Mucosa of rectum (tissue), 2 donors: Measurements from ENCODE around the gene PGS1.

Experiments
- H3K27ac ChIP-seq, 2 donors: one replicate each; pipeline ENCODE4 v1.7.0; 2013; ENCODE audit warnings: inconsistent platforms in 2 of 2, low read depth in 2 of 2, low read length in 2 of 2
- H3K27me3 ChIP-seq, 2 donors: one replicate each; pipeline ENCODE4 v1.7.0; 2013; ENCODE audit warnings: low read length in 2 of 2; ENCODE audit not compliant: control insufficient read depth in 2 of 2, insufficient read depth in 2 of 2
- H3K36me3 ChIP-seq, 2 donors: one replicate each; pipeline ENCODE4 v1.7.0; 2013; ENCODE audit warnings: low read length in 2 of 2; ENCODE audit not compliant: control insufficient read depth in 2 of 2, insufficient read depth in 2 of 2
- H3K4me1 ChIP-seq, 2 donors: one replicate each; pipeline ENCODE4 v1.7.0; 2013; ENCODE audit warnings: low read length in 2 of 2, mild to moderate bottlenecking in 1 of 2; ENCODE audit not compliant: control insufficient read depth in 2 of 2, insufficient read depth in 2 of 2
- H3K4me3 ChIP-seq, 2 donors: one replicate each; pipeline ENCODE4 v1.7.0; 2013; ENCODE audit warnings: low read length in 2 of 2
- H3K9ac ChIP-seq, 2 donors: one replicate each; pipeline ENCODE4 v1.7.0; 2013; ENCODE audit warnings: low read length in 2 of 2, low read depth in 1 of 2, mild to moderate bottlenecking in 1 of 2
- H3K9me3 ChIP-seq, 2 donors: one replicate each; pipeline ENCODE4 v1.7.0; 2013; ENCODE audit warnings: low read length in 2 of 2; ENCODE audit not compliant: control insufficient read depth in 2 of 2
- donor health status: healthy.
- donor health status: Normal muscosa, but diverticular disease.

Gene PGS1

DNA sequence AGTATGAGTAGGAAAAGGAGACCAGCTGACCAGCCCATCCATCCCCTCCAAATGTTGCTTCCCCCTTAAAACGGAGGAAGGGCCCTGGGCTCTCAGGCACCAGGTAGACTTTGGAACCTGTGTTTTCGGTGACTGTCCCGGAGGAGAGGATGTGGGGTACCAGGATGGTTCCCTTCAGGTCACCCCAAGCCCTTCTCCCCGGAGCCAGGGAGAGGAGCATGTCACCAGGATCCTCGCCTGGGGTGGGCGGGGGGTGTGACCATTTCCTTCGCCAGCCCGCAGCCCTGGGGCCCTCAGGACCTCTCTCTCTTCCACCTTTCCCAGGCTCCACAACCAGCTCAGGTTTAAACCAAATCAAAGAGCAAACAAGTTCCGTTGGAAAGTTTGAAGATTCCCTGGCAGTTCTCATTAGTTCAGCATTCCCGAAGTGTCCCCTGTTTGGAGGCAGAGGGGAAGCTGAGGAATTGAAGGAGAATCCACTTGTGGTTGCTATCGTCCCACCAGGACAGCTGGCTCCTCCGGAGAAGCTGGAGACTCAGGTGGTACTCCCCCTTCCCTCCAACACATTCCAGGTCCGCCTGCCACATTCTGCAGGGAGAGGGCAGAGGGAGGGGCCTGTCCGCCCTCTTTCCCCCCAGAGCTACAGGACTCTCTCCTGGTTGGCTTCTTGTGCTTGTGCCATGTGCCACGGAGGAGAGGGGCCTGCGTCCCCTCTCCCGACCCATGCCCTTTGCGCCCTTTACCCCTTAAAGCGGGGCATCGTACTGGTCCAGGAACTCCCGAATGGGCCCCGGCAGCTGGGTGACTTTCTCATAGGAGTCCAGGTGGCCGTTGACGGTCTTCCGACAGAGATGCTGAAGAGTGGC, 20.5 kb upstream of the PGS1 start:
- no peaks in the 10 kb centered on the region for H3K9me3 ChIP-seq
- no peak overlapping the region for H3K27ac ChIP-seq
- H3K36me3 ChIP-seq, result peaks cover 3% of the 10 kb centered on the region in 2 donors
- H3K4me3 ChIP-seq, result peak overlapping the region; percentile 73 to 77
- H3K27me3 ChIP-seq, result no peaks in the 10 kb centered on the region
- H3K4me1 ChIP-seq, result peaks cover 22 to 26% of the 10 kb centered on the region in 2 donors
- H3K9ac ChIP-seq, result peak overlapping the region in 1 of 2 donors; percentile 18

DNA sequence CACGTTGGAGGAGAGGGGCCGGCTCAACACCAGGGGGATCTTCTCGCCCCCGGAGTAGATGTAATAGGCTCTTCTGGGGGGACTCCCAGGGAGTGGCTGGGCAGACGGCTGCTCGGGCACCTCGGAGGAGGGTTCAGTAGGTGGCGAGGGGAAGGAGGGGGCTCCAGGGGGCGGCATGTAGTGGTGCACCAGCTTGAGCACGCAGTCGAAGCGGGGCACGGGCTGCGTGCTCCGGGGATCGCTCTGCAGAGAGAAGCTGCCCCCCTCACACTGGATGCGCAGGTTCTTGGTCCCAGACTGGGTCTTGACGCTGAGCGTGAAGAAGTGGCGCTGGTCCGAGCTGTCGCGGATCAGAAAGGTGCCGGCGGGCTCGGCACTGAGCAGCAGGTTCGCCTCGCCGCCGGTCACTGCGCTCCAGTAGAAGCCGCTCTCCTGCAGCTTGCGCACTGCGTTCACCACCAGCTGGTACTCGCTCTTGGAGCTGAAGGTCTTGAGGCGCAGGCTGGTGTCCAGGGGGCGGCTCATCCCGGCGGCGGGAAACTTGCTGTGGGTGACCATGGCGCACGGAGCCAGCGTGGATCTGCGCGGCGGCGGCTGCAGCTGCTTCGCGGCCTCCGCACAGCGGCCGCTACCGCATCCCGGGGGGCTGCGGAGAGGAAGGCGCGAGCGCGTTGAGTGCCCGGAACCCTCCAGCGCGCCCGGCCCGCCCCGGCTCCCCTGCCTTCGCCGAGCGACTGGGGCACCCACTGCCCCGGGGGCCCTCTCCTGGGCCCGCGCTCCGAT, 19.7 kb upstream of the PGS1 start:
- Histone ChIP-seq H3K9ac (peak overlapping the region; percentile 75 to 86), H3K36me3 (peaks cover 3% of the 10 kb centered on the region in 2 donors), H3K9me3 (no peaks in the 10 kb centered on the region), H3K4me3 (peak overlapping the region; percentile 73 to 77), H3K4me1 (peaks cover 17 to 18% of the 10 kb centered on the region in 2 donors), H3K27ac (peak overlapping the region; percentile 82 to 84), H3K27me3 (no peaks in the 10 kb centered on the region)

DNA sequence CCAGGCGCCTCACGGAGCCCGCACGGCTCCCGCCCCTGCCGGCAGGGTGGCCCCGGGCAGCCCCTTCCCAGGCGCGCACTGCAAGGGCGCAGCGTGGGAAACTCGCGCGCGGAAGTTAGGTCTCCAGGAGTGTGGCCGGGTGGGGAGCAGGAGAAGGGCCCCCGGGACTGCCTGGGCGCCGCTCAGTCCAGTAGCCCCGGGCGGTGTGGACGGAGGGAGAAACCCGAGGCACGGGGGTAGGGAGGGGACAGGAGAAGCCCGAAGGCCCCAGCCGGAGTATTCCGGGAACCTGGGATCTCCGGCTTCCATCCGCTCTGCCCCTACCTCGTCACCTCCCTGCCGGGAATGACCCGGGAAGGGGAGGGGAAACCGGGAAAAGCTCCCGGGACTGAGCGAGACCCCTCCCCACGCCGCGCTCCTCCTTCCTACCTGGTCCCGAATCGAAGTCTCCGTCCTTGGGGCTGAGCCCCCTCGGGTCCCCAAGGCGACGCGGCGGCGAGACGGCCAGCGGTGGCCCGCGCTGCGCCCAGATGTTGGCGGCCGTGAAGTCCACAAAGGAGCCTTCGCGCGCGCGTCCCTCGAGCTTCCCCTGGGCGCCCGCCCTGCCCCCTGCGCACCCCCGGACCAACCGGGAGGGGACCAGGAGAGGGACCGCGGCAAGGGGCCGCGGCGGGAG, 19.0 kb upstream of the PGS1 start:
- Histone ChIP-seq H3K9ac (peak overlapping the region; percentile 75 to 86), H3K9me3 (no peaks in the 10 kb centered on the region), H3K36me3 (peaks cover 3% of the 10 kb centered on the region in 2 donors), H3K4me1 (peaks cover 14 to 16% of the 10 kb centered on the region in 2 donors), H3K4me3 (peak overlapping the region; percentile 73 to 77), H3K27me3 (no peaks in the 10 kb centered on the region), H3K27ac (peak overlapping the region; percentile 82 to 84)

DNA sequence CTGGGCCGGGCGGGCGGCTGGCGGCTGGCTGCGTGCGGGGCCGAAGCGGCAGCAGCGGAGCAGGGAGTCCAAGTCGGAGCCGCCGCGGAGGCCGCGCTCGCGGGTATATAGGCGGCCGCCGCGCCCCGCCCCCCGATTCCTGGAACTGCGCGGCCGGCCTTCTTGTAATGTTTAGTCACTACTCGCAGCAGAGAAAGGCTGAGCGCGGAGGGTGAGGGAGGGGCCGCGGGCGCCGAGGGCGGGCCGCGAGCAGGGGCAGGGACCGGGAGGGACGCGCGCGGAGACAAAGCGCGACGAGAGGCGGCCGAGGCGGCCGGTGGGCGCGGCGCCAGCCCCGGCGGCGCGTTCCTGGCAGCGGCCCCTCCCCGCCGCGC, 18.5 kb upstream of the PGS1 start, which contains the start of gene SOCS3:
SOCS3 (minus strand) TSS at position 81 of the 374 bp plus-strand sequence. CDS start 982 bp downstream, outside the sequence.
- peaks cover 0 to under 1% of the 10 kb centered on the region in 2 donors for H3K27me3 ChIP-seq
- peaks cover 3% of the 10 kb centered on the region in 2 donors for H3K36me3 ChIP-seq
- peak within 1 kb of the TSS; percentile 75 to 86 for H3K9ac ChIP-seq
- H3K4me1 ChIP-seq, result peaks cover 14 to 16% of the 10 kb centered on the region in 2 donors
- peak within 1 kb of the TSS; percentile 82 to 84 for H3K27ac ChIP-seq
- H3K4me3 ChIP-seq, result peak within 1 kb of the TSS; percentile 74 to 77
- no peaks in the 10 kb centered on the region for H3K9me3 ChIP-seq

DNA sequence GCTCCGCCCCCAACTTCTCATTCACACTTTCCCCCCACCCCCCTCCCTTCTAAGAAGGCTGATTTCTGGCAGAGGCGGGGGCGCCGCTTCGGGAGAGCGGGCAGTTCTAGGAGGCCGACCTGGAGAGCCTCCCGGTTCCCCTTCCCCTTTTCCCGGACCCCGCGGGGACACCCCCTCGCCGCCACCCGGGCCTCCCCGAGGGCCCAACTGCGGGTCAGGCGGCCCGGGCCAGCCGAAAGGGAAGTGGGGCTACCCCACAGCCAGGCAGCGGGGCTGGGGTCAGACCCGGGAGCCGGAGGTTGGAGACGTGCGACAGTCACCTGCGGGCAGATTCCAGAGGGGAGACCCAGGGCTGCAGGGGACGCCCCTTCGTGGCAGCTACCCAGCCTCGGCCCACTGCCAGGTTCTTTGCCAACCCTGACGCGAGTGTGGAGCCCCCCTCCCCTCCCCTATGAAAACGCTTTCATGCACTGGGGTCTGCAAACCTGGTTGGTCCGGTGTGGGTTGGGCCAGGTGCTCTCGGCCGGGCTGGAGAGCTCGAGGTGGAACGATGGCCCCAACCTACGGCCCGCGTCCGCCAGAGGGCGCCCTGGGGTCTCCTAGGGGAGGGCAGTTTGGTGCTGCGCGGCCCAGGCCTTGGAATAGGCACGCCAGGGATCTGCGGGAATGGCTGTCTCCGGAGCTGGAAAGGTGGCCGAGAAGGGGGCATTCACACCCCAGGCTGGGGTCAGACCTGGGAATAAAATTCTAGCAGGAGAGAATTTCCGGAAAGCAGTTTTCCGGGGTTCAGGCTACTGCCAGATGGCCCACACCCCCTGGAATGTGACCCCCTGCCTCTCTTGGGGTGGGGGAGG, 17.9 kb upstream of the PGS1 start:
- Histone ChIP-seq H3K9ac (peak overlapping the region; percentile 60 to 66), H3K4me1 (peaks cover 14 to 16% of the 10 kb centered on the region in 2 donors), H3K9me3 (no peaks in the 10 kb centered on the region), H3K4me3 (peak overlapping the region; percentile 60 to 74), H3K36me3 (peaks cover 3% of the 10 kb centered on the region in 2 donors), H3K27me3 (peaks cover 0 to 2% of the 10 kb centered on the region in 2 donors), H3K27ac (peak overlapping the region; percentile 79 to 84)

DNA sequence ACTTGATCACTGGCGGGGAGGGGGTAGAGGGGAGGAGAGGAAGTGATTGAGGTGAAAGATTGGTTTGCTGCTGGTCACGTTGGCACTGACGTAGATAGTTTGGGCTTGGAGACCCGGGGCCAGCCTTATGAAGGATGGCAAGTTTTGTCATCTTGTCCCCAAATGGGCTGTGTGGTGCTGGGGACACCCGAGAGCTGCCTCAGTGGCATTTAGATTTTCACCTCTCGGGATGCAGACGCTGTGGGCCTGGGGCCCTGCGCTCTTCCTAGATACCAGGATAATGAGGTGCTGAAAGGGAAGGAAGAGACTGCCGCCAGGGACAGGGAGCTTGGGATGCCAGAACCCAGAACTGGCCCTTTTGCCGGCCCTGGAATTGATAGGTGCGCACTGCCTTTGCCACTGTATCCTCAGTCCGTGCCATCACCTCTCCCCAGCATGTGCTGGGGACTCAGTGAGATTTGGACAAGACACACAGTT, 17.2 kb upstream of the PGS1 start:
- peaks cover 12 to 16% of the 10 kb centered on the region in 2 donors for H3K4me1 ChIP-seq
- peak overlapping the region in 1 of 2 donors; percentile 84 for H3K27ac ChIP-seq
- H3K9me3 ChIP-seq, result no peaks in the 10 kb centered on the region

DNA sequence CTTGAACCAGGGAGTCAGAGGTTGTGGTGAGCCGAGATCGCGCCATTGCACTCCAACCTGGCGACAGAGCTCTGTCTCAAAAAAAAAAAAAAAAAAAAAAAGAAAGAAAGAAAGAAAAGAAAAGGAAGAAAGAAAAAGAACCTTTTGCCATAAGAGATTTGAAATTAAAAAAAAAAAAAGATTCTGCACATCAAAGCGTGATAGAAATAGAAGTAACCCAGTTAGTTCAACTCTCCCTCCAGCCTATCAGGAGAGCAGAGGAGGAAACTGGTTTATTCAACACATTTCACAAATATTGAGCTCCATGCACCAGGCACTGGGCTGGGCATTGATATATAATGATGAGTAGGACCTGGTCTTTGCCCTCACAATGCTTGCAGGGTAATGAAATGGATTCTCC, 16.2 kb upstream of the PGS1 start:
- Histone ChIP-seq H3K9me3 (no peaks in the 10 kb centered on the region), H3K4me1 (peaks cover 7 to 13% of the 10 kb centered on the region in 2 donors), H3K27me3 (peaks cover 0 to 2% of the 10 kb centered on the region in 2 donors), H3K36me3 (peaks cover 2 to 3% of the 10 kb centered on the region in 2 donors), H3K27ac (no peak overlapping the region), H3K9ac (no peak overlapping the region), H3K4me3 (no peak overlapping the region)

More for the DNA sequence above, 17.2 kb upstream of the PGS1 start:
- Histone ChIP-seq H3K9ac (no peak overlapping the region), H3K36me3 (peaks cover 3% of the 10 kb centered on the region in 2 donors), H3K27me3 (peaks cover 0 to 2% of the 10 kb centered on the region in 2 donors), H3K4me3 (no peak overlapping the region)

DNA sequence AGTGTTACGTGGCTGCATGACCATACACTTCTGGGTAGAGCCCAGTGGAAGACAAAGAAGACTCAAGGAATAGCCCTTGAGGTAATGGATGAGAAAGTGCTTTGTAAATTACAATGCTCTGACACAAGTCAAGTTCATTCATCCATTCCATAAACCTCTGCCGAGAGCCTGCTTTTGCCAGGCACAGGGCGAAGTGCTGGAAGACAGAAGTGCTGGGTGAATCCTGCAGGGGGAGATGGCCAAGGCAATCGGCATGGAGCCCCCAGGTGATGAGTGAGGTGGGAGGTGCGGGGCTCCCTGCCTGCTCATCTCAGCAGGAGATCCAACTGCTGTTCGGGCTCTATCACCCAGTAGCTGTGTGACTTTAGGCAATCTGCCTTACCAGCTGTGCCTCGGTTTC, 15.8 kb upstream of the PGS1 start:
- no peak overlapping the region for H3K9ac ChIP-seq
- no peak overlapping the region for H3K4me3 ChIP-seq
- H3K4me1 ChIP-seq, result peaks cover 2 to 9% of the 10 kb centered on the region in 2 donors
- H3K27ac ChIP-seq, result no peak overlapping the region
- H3K36me3 ChIP-seq, result peaks cover 0 to under 1% of the 10 kb centered on the region in 2 donors
- H3K9me3 ChIP-seq, result no peaks in the 10 kb centered on the region
- H3K27me3 ChIP-seq, result peaks cover 0 to 2% of the 10 kb centered on the region in 2 donors
